Stomach (tissue), 4 donors: ENCODE data around the gene SCARB1.

ENCODE experiments used
- CTCF ChIP-seq, 7 experiments: fragments of 450-650 bp in 4 of 7; fragments of 200-600 bp in 3 of 7; sonication (generic) in 3 of 7; IDR thresholded peaks; one replicate each; pipeline ENCODE4 v1.5.1; 2016 to 2019; ENCODE audit warnings: antibody characterized with exemption in 7 of 7, control low read depth in 2 of 7, mild to moderate bottlenecking in 1 of 7
- POLR2A ChIP-seq, 4 donors: fragments of 450-650 bp; IDR thresholded peaks; one replicate each; pipeline ENCODE4 v1.6.1; 2016; ENCODE audit warnings: antibody characterized with exemption in 4 of 4, control low read depth in 2 of 4, mild to moderate bottlenecking in 1 of 4, moderate library complexity in 1 of 4

GRCh38 chr12:124772289-124773170, 91.1 kb downstream of the SCARB1 start:
- TF ChIP-seq CTCF (IDR thresholded peaks at IDR 0.05) (no peak), POLR2A (IDR thresholded peaks at IDR 0.05) (no peak)
